Gastroesophageal sphincter (tissue), 4 donors: ENCODE data around the gene MAN1A1. TPM values are rescaled to one million over a fixed set of nuclear protein-coding genes. Genes with fewer than 3 reads are reported as not detected.

Experiments used
- ATAC-seq: fragments of 150-250 bp; one replicate; pipeline ENCODE4 v1.9.1; 2016; ENCODE audit warnings: mild to moderate bottlenecking, moderate library complexity
- H3K27ac ChIP-seq, 4 donors: fragments of 200-600 bp; sonication (generic) in 3 of 4; 1 replicate in 3 of 4; 2 replicates in 1 of 4; pipeline ENCODE4 v1.5.1; 2016 to 2019
- H3K27me3 ChIP-seq: fragments of 200-600 bp; sonication (generic); one replicate; pipeline ENCODE4 v1.5.1; 2019
- H3K36me3 ChIP-seq, 2 donors: fragments of 200-600 bp; sonication (generic); one replicate each; pipeline ENCODE4 v1.5.1; 2019; ENCODE audit warnings: control low read depth in 1 of 2
- H3K4me1 ChIP-seq, 3 donors: fragments of 200-600 bp; sonication (generic); 1 replicate in 2 of 3; 2 replicates in 1 of 3; pipeline ENCODE4 v1.5.1; 2016 to 2019; ENCODE audit warnings: control low read depth in 2 of 3
- H3K4me3 ChIP-seq, 2 donors: fragments of 200-600 bp; sonication (generic); one replicate each; pipeline ENCODE4 v1.5.1; 2019; ENCODE audit warnings: mild to moderate bottlenecking in 1 of 2, moderate library complexity in 1 of 2
- H3K9me3 ChIP-seq, 3 donors: fragments of 200-600 bp; sonication (generic); one replicate each; pipeline ENCODE4 v1.5.1; 2017 to 2019; ENCODE audit warnings: control low read depth in 2 of 3
- CTCF ChIP-seq, 4 experiments: fragments of 200-600 bp in 2 of 4; fragments of 450-650 bp in 2 of 4; sonication (generic) in 1 of 4; IDR thresholded peaks; one replicate each; pipeline ENCODE4 v1.5.1; 2017 to 2019; ENCODE audit warnings: antibody characterized with exemption in 4 of 4, mild to moderate bottlenecking in 2 of 4, moderate library complexity in 2 of 4
- EP300 ChIP-seq: sonication (generic); formaldehyde crosslinking; IDR thresholded peaks from one replicate; pipeline ENCODE4 v1.6.1; 2017; ENCODE audit warnings: antibody characterized with exemption, mild to moderate bottlenecking
- POLR2A ChIP-seq, 2 donors: fragments of 450-650 bp; IDR thresholded peaks; one replicate each; pipeline ENCODE4 v1.6.1; 2017; ENCODE audit warnings: antibody characterized with exemption in 2 of 2, mild to moderate bottlenecking in 2 of 2, moderate library complexity in 1 of 2
- POLR2AphosphoS5 ChIP-seq: sonication (generic); formaldehyde crosslinking; IDR thresholded peaks from one replicate; pipeline ENCODE4 v1.6.1; 2017; ENCODE audit warnings: antibody characterized with exemption
- WGBS, 2 donors: methylation state at CpG; one replicate each; pipeline ENCODE4 v1.1.5; 2018; ENCODE audit warnings: low coverage in 1 of 2; 5-methylcytosine and 5-hydroxymethylcytosine counted together
- total RNA-seq, 4 donors: library from RNA; depleted of rRNA; stranded (reverse); fragments of >200 nt; gene quantifications; one replicate each; pipeline ENCODE4 v1.1.0, GENCODE V29; 2016

The MAN1A1 gene
- total RNA-seq, 4 donors from 2014 or later, result 73.3 to 177 (median 110) TPM

DNA sequence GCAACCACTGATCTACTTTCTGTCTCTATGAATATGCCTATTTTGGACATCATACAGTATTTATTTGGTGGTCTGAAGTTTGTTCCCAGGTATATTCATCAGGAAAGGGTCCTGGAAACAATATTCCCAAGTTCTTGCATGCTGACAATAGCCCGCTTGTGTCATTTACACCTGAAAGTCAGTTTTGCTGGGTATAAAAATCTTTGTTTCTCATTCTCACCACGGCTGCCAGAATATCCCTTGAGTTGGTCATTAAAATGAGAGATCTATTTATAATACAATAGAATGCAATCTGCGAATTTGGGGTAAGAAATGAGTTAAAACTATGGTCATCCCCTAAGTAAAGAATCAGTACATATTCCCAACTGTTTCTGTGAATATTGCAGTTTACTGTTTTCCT is 79.0 kb downstream of the MAN1A1 start:
- Histone ChIP-seq H3K36me3 (peaks cover 0 to 13% of the 10 kb centered on the region in 2 donors), H3K9me3 (peaks cover 0 to 7% (median 0%) of the 10 kb centered on the region in 3 donors), H3K27ac (no peak overlapping the region), H3K4me3 (no peak overlapping the region), H3K4me1 (no peaks in the 10 kb centered on the region), H3K27me3 (no peaks in the 10 kb centered on the region)
- WGBS, 2 donors, result 96 to 100% methylated on average over 3 of the region's 3 CpGs
- ATAC-seq, result no peak
- TF ChIP-seq EP300 (no peak), CTCF (IDR thresholded peaks at IDR 0.05) (no peak), POLR2AphosphoS5 (no peak), POLR2A (IDR thresholded peaks at IDR 0.05) (no peak)

- H3K27ac ChIP-seq, result no peak overlapping the region
- no peak for TF ChIP-seq POLR2A (IDR thresholded peaks at IDR 0.05)
- TF ChIP-seq CTCF (IDR thresholded peaks at IDR 0.05), result no peak
- TF ChIP-seq EP300, result no peak
- TF ChIP-seq POLR2AphosphoS5, result no peak
- 92 to 97% methylated on average over 2 to 4 of the region's 8 CpGs for WGBS, 2 donors
- peaks cover 0 to 7% (median 0%) of the 10 kb centered on the region in 3 donors for H3K9me3 ChIP-seq
- no peaks in the 10 kb centered on the region for H3K4me1 ChIP-seq
- H3K27me3 ChIP-seq, result no peaks in the 10 kb centered on the region
- no peak for ATAC-seq
- peaks cover 0 to 13% of the 10 kb centered on the region in 2 donors for H3K36me3 ChIP-seq
- no peak overlapping the region for H3K4me3 ChIP-seq
Measured at GRCh38 chr6:119269266-119270103, 80.1 kb downstream of the MAN1A1 start.

- Histone ChIP-seq H3K4me1 (no peaks in the 10 kb centered on the region), H3K27me3 (no peaks in the 10 kb centered on the region), H3K27ac (no peak overlapping the region), H3K36me3 (peaks cover 0 to 13% of the 10 kb centered on the region in 2 donors), H3K4me3 (no peak overlapping the region), H3K9me3 (peaks cover 0 to 7% (median 0%) of the 10 kb centered on the region in 3 donors)
- TF ChIP-seq POLR2AphosphoS5 (no peak), EP300 (no peak), POLR2A (IDR thresholded peaks at IDR 0.05) (no peak), CTCF (IDR thresholded peaks at IDR 0.05) (no peak)
- WGBS, 2 donors, result 62 to 71% methylated on average over 1 of the region's 1 CpG
- ATAC-seq, result no peak
Measured at GRCh38 chr6:119267126-119267905, 82.2 kb downstream of the MAN1A1 start.

GRCh38 chr6:119264854-119265397 is 84.6 kb downstream of the MAN1A1 start:
- ATAC-seq, result no peak
- Histone ChIP-seq H3K4me1 (no peaks in the 10 kb centered on the region), H3K4me3 (no peak overlapping the region), H3K27ac (no peak overlapping the region), H3K36me3 (peaks cover 0 to 13% of the 10 kb centered on the region in 2 donors), H3K9me3 (no peaks in the 10 kb centered on the region), H3K27me3 (no peaks in the 10 kb centered on the region)
- TF ChIP-seq POLR2A (IDR thresholded peaks at IDR 0.05), result no peak
- no peak for TF ChIP-seq POLR2AphosphoS5
- TF ChIP-seq EP300, result no peak
- TF ChIP-seq CTCF (IDR thresholded peaks at IDR 0.05), result no peak
